Measurements from ENCODE around the gene PSMA8.

- TF ChIP-seq CTCF (conservative IDR thresholded peaks at IDR 0.05 in 1 of 2, IDR thresholded peaks at IDR 0.05 in 1 of 2; ENCODE audit: low read depth in 1 of 2, low read length in 2 of 2): no peak
- no peak for TF ChIP-seq EZH2 (IDR thresholded peaks at IDR 0.05; ENCODE audit: low read length, missing control alignments)
Measured at GRCh38 chr18:26225915-26226228, 92.2 kb downstream of the PSMA8 start.
